ENCODE data around the gene SPTBN1. TPM values are rescaled to one million over a fixed set of nuclear protein-coding genes. Genes with fewer than 3 reads are reported as not detected.

SPTBN1 gene
- total RNA-seq, 1 donor from 2014 or later: 813 TPM

- no peak overlapping the region for H3K27ac ChIP-seq
- peaks cover 100% of the 10 kb centered on the region for H3K36me3 ChIP-seq
- intact Hi-C loops (cut with DNase I): no loop called here
- no peak overlapping the region for H3K4me3 ChIP-seq
- H3K27me3 ChIP-seq: no peaks in the 10 kb centered on the region
- no peaks in the 10 kb centered on the region for H3K9me3 ChIP-seq
- no peaks in the 10 kb centered on the region for H3K4me1 ChIP-seq
- no peak for TF ChIP-seq CTCF (IDR thresholded peaks at IDR 0.05)
- ATAC-seq: no peak
- DNase-seq: no peak
Measured at GRCh38 chr2:54652540-54652939, 196.4 kb downstream of the SPTBN1 start.

- TF ChIP-seq CTCF (IDR thresholded peaks at IDR 0.05): no peak
- ATAC-seq (peak; percentile 34), DNase-seq (no peak)
- Histone ChIP-seq H3K4me1 (no peaks in the 10 kb centered on the region), H3K9me3 (no peaks in the 10 kb centered on the region), H3K36me3 (peaks cover 100% of the 10 kb centered on the region), H3K27ac (no peak overlapping the region), H3K27me3 (no peaks in the 10 kb centered on the region), H3K4me3 (no peak overlapping the region)
- intact Hi-C loops (cut with DNase I): no loop called here
Measured at GRCh38 chr2:54653572-54654204, 197.6 kb downstream of the SPTBN1 start.

GRCh38 chr2:54655046-54655809, 199.1 kb downstream of the SPTBN1 start:
- no peaks in the 10 kb centered on the region for H3K4me1 ChIP-seq
- no peaks in the 10 kb centered on the region for H3K27me3 ChIP-seq
- H3K27ac ChIP-seq: no peak overlapping the region
- H3K9me3 ChIP-seq: no peaks in the 10 kb centered on the region
- H3K4me3 ChIP-seq: no peak overlapping the region
- no peak for TF ChIP-seq CTCF (IDR thresholded peaks at IDR 0.05)
- intact Hi-C loops (cut with DNase I): no loop called here
- DNase-seq (no peak), ATAC-seq (no peak)
- H3K36me3 ChIP-seq: peaks cover 100% of the 10 kb centered on the region

GRCh38 chr2:54656863-54657262, 200.7 kb downstream of the SPTBN1 start:
- peaks cover 99% of the 10 kb centered on the region for H3K36me3 ChIP-seq
- no peak overlapping the region for H3K4me3 ChIP-seq
- DNase-seq: no peak
- H3K4me1 ChIP-seq: no peaks in the 10 kb centered on the region
- intact Hi-C loops (cut with DNase I): no loop called here
- no peak overlapping the region for H3K27ac ChIP-seq
- no peak for ATAC-seq
- no peak for TF ChIP-seq CTCF (IDR thresholded peaks at IDR 0.05)
- no peaks in the 10 kb centered on the region for H3K27me3 ChIP-seq
- H3K9me3 ChIP-seq: no peaks in the 10 kb centered on the region

- Histone ChIP-seq H3K27ac (no peak overlapping the region), H3K4me3 (no peak overlapping the region), H3K27me3 (no peaks in the 10 kb centered on the region), H3K9me3 (no peaks in the 10 kb centered on the region), H3K4me1 (no peaks in the 10 kb centered on the region), H3K36me3 (peaks cover 99% of the 10 kb centered on the region)
- ATAC-seq: peak; percentile 89
- peak; percentile 57 for TF ChIP-seq CTCF (IDR thresholded peaks at IDR 0.05)
- no peak for DNase-seq
- intact Hi-C loops (cut with DNase I): no loop called here
Measured at GRCh38 chr2:54657664-54658083, 201.5 kb downstream of the SPTBN1 start.

All from upper lobe of right lung (tissue), 1 donor.